ENCODE measurements around the gene JAZF1.

DNA sequence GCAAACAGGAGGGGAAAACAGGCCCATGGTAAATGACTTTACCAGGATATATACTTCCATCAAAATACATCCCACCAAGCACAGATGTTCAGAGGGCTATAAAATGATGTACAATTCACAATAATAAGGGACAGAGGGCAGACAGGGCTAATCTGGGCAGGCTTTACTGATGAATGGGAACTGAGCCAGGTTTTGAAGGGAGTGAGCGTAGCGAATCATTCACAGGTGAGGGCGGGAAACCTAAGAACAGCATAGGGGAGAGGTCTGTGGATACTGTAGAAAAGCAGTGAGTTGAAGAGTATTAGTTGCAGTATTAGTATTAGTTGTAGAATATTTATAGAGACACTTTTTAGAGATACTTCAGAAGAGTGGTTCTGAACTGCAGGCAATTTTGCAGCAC lies 180.8 kb downstream of the JAZF1 start:
- TF ChIP-seq, protein P1, sequence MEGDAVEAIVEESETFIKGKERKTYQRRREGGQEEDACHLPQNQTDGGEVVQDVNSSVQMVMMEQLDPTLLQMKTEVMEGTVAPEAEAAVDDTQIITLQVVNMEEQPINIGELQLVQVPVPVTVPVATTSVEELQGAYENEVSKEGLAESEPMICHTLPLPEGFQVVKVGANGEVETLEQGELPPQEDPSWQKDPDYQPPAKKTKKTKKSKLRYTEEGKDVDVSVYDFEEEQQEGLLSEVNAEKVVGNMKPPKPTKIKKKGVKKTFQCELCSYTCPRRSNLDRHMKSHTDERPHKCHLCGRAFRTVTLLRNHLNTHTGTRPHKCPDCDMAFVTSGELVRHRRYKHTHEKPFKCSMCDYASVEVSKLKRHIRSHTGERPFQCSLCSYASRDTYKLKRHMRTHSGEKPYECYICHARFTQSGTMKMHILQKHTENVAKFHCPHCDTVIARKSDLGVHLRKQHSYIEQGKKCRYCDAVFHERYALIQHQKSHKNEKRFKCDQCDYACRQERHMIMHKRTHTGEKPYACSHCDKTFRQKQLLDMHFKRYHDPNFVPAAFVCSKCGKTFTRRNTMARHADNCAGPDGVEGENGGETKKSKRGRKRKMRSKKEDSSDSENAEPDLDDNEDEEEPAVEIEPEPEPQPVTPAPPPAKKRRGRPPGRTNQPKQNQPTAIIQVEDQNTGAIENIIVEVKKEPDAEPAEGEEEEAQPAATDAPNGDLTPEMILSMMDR (conservative IDR thresholded peaks at IDR 0.05 in 1 of 2, IDR thresholded peaks at IDR 0.05 in 1 of 2; ENCODE audit: extremely low read depth in 1 of 2, insufficient read depth in 1 of 2, low read depth in 1 of 2, low read length in 2 of 2): no peak
- TF ChIP-seq EZH2 (IDR thresholded peaks at IDR 0.05; ENCODE audit: borderline replicate concordance, low read length): no peak

Measured in mammary epithelial cell (primary cell).